Natural killer cell treated with Interleukin-12 subunit alpha and Interleukin-12 subunit beta and Interleukin-15 and Interleukin-18, amount 100 ng/mL, for 72 hours (primary cell): Measurements from ENCODE around the gene NUDT11. TPM values are rescaled to one million over a fixed set of nuclear protein-coding genes. Genes with fewer than 3 reads are reported as not detected.

Experiments
- ATAC-seq, 2 donors: fragments of 150-1000 bp; cut with Tn5 transposase in 1 of 2; sonication (Bioruptor Pico), chemical (Tn5 transposase) in 1 of 2; 2 replicates each; pipeline ENCODE4 v1.10.0; 2021
- DNase-seq: peaks from one replicate; pipeline ENCODE4 v3.0.0; 2022; ENCODE audit warnings: low spot score
- H3K27ac Mint-ChIP-seq, 2 donors: 1 replicate in 1 of 2; 2 replicates in 1 of 2; pipeline ENCODE4 v1.8.0; 2022; ENCODE audit warnings: mixed read lengths in 2 of 2, mild to moderate bottlenecking in 1 of 2, moderate library complexity in 1 of 2
- H3K27me3 Mint-ChIP-seq, 2 donors: 1 replicate in 1 of 2; 2 replicates in 1 of 2; pipeline ENCODE4 v1.8.0; 2022; ENCODE audit warnings: mixed read lengths in 2 of 2
- H3K36me3 Mint-ChIP-seq: one replicate; pipeline ENCODE4 v1.8.0; 2022; ENCODE audit warnings: mixed read lengths
- H3K4me1 Mint-ChIP-seq, 2 donors: 1 replicate in 1 of 2; 2 replicates in 1 of 2; pipeline ENCODE4 v1.8.0; 2022; ENCODE audit warnings: low read depth in 2 of 2, mixed read lengths in 2 of 2, mild to moderate bottlenecking in 1 of 2
- H3K4me3 Mint-ChIP-seq: one replicate; pipeline ENCODE4 v1.8.0; 2022; ENCODE audit warnings: mixed read lengths
- H3K9me3 Mint-ChIP-seq: 2 replicates; pipeline ENCODE4 v1.8.0; 2022; ENCODE audit warnings: mixed read lengths
- total RNA-seq, 2 donors: library from RNA; stranded (reverse); gene quantifications; one replicate each; pipeline ENCODE4 v1.2.3, GENCODE V29; 2022

Gene NUDT11
- total RNA-seq, 2 donors from 2014 or later, result 1.1 to 1.3 TPM

GRCh38 chrX:51456814-51457213 lies 39.6 kb downstream of the NUDT11 start:
- H3K4me1 Mint-ChIP-seq, result no peaks in the 10 kb centered on the region
- no peaks in the 10 kb centered on the region for H3K9me3 Mint-ChIP-seq
- DNase-seq, result no peak
- peaks cover 9 to 14% of the 10 kb centered on the region in 2 donors for H3K27me3 Mint-ChIP-seq
- ATAC-seq, result no peak
- H3K27ac Mint-ChIP-seq, result no peak overlapping the region
- no peaks in the 10 kb centered on the region for H3K36me3 Mint-ChIP-seq
- H3K4me3 Mint-ChIP-seq, result no peak overlapping the region

- Mint-ChIP-seq H3K27me3 (peaks cover 9 to 14% of the 10 kb centered on the region in 2 donors), H3K4me1 (no peaks in the 10 kb centered on the region), H3K36me3 (no peaks in the 10 kb centered on the region), H3K4me3 (no peak overlapping the region), H3K27ac (no peak overlapping the region), H3K9me3 (no peaks in the 10 kb centered on the region)
- ATAC-seq (no peak), DNase-seq (no peak)
These were observed 40.1 kb downstream of the NUDT11 start for GRCh38 chrX:51456246-51456645.

GRCh38 chrX:51440365-51440764 lies 56.0 kb downstream of the NUDT11 start:
- DNase-seq (no peak), ATAC-seq (no peak)
- Mint-ChIP-seq H3K4me1 (no peaks in the 10 kb centered on the region), H3K9me3 (no peaks in the 10 kb centered on the region), H3K36me3 (no peaks in the 10 kb centered on the region), H3K27ac (no peak overlapping the region), H3K27me3 (peaks cover 14 to 22% of the 10 kb centered on the region in 2 donors), H3K4me3 (no peak overlapping the region)

Other genes starting within 250 kb of the NUDT11 start
- gene NUDT10, start 163.8 kb downstream of the NUDT11 start, total RNA-seq, result under 1 TPM in 1 of 2 donors, not detected in 1; 0.38 TPM
- not detected for gene CENPVL3, start 122.3 kb upstream of the NUDT11 start, total RNA-seq
- not detected for gene CENPVL2, start 186.2 kb upstream of the NUDT11 start, total RNA-seq
- not detected for gene CENPVL1, start 213.9 kb upstream of the NUDT11 start, total RNA-seq
- 10 to 100 TPM in 1 of 2 donors, 1 to 10 TPM in 1; 9.8 to 12.2 TPM for gene GSPT2, start 246.8 kb upstream of the NUDT11 start, total RNA-seq